HEK293 (cell line): Measurements from ENCODE around the gene PLD4.

Source experiments
- CTCF ChIA-PET: fragments of 350-600 bp; formaldehyde crosslinking; extraction: SDS; loops from one replicate; lab custom pipeline; 2021; ENCODE audit warnings: antibody characterized with exemption; lab: Yijun Ruan, JAX
- POLR2A ChIA-PET: fragments of 300-600 bp; formaldehyde crosslinking; extraction: SDS; loops from one replicate; lab custom pipeline; 2020; ENCODE audit warnings: antibody characterized with exemption, inconsistent platforms; lab: Yijun Ruan, JAX
- H3K27ac ChIP-seq: fragments of 200-500 bp; sonication (Bioruptor generic); 2 replicates; pipeline ENCODE4 v1.5.1; 2014; ENCODE audit warnings: low read depth, low read length, control low read depth, inconsistent platforms; ENCODE audit errors: extremely low read depth
- H3K36me3 ChIP-seq, 2 experiments: fragments of 200-500 bp in 1 of 2; sonication (Bioruptor generic) in 1 of 2; 1 replicate in 1 of 2; 2 replicates in 1 of 2; pipeline ENCODE4 v1.5.1; 2014 to 2017; ENCODE audit warnings: inconsistent platforms in 2 of 2, low read length in 2 of 2; ENCODE audit not compliant: control insufficient read depth in 2 of 2, insufficient read depth in 1 of 2
- H3K4me1 ChIP-seq: fragments of 200-500 bp; sonication (Bioruptor generic); 2 replicates; pipeline ENCODE4 v1.5.1; 2014; ENCODE audit warnings: mild to moderate bottlenecking, low read length, inconsistent platforms; ENCODE audit not compliant: control insufficient read depth, insufficient read depth
- H3K4me3 ChIP-seq: 2 replicates; pipeline ENCODE4 v1.5.1; 2011; ENCODE audit warnings: low read depth, mild to moderate bottlenecking, control low read depth, low read length, moderate library complexity
- H3K9me3 ChIP-seq: fragments of 200-500 bp; sonication (Bioruptor generic); 2 replicates; pipeline ENCODE4 v1.5.1; 2014; ENCODE audit warnings: low read depth, low read length, inconsistent platforms; ENCODE audit not compliant: control insufficient read depth, insufficient read depth
- CTCF ChIP-seq: fragments of 450-650 bp; formaldehyde crosslinking; IDR thresholded peaks from 2 replicates; pipeline ENCODE4 v1.5.1; 2016; ENCODE audit warnings: missing biosample characterization, missing genetic modification characterization
- GLIS2 ChIP-seq: fragments of 450-650 bp; formaldehyde crosslinking; IDR thresholded peaks from 2 replicates; pipeline ENCODE4 v1.5.1; 2016; ENCODE audit warnings: missing biosample characterization, missing genetic modification characterization
- KLF1 ChIP-seq: fragments of 450-650 bp; formaldehyde crosslinking; IDR thresholded peaks from 2 replicates; pipeline ENCODE4 v1.5.1; 2016; ENCODE audit warnings: missing biosample characterization, missing genetic modification characterization
- KLF9 ChIP-seq: fragments of 450-650 bp; formaldehyde crosslinking; IDR thresholded peaks from 2 replicates; pipeline ENCODE4 v1.5.1; 2016; ENCODE audit warnings: missing biosample characterization, missing genetic modification characterization, low read depth
- MEIS1 ChIP-seq: sonication (generic); formaldehyde crosslinking; IDR thresholded peaks from 2 replicates; pipeline ENCODE4 v1.8.1; 2022; ENCODE audit warnings: missing genetic modification reagents, mild to moderate bottlenecking, borderline replicate concordance
- MZF1 ChIP-seq: fragments of 450-650 bp; formaldehyde crosslinking; IDR thresholded peaks from 2 replicates; pipeline ENCODE4 v1.5.1; 2017; ENCODE audit warnings: missing biosample characterization, missing genetic modification characterization, borderline replicate concordance
- SCRT1 ChIP-seq: fragments of 450-650 bp; formaldehyde crosslinking; IDR thresholded peaks from 2 replicates; pipeline ENCODE4 v1.5.1; 2016; ENCODE audit warnings: missing biosample characterization, missing genetic modification characterization, borderline replicate concordance
- SP3 ChIP-seq: fragments of 450-650 bp; formaldehyde crosslinking; IDR thresholded peaks from 2 replicates; pipeline ENCODE4 v1.5.1; 2016; ENCODE audit warnings: missing biosample characterization, missing genetic modification characterization
- WT1 ChIP-seq: fragments of 450-650 bp; formaldehyde crosslinking; IDR thresholded peaks from 2 replicates; pipeline ENCODE4 v1.5.1; 2016; ENCODE audit warnings: missing biosample characterization, missing genetic modification characterization
- ZBTB10 ChIP-seq: fragments of 450-650 bp; formaldehyde crosslinking; IDR thresholded peaks from 2 replicates; pipeline ENCODE4 v1.5.1; 2016; ENCODE audit warnings: missing biosample characterization, missing genetic modification characterization
- ZBTB11 ChIP-seq: fragments of 450-650 bp; formaldehyde crosslinking; conservative IDR thresholded peaks from 2 replicates; pipeline ENCODE4 v1.5.1; 2016; ENCODE audit warnings: low read depth, missing biosample characterization, missing genetic modification characterization
- ZFP3 ChIP-seq: fragments of 450-650 bp; formaldehyde crosslinking; IDR thresholded peaks from 2 replicates; pipeline ENCODE4 v1.5.1; 2016; ENCODE audit warnings: low read depth, missing biosample characterization, missing genetic modification characterization
- ZNF10 ChIP-seq: fragments of 450-650 bp; formaldehyde crosslinking; IDR thresholded peaks from 2 replicates; pipeline ENCODE4 v1.5.1; 2017; ENCODE audit warnings: missing biosample characterization, missing genetic modification characterization
- ZNF324 ChIP-seq: fragments of 450-650 bp; formaldehyde crosslinking; IDR thresholded peaks from 2 replicates; pipeline ENCODE4 v1.5.1; 2016; ENCODE audit warnings: missing biosample characterization, missing genetic modification characterization
- ZNF335 ChIP-seq: fragments of 450-650 bp; formaldehyde crosslinking; conservative IDR thresholded peaks from 2 replicates; pipeline ENCODE4 v1.5.1; 2016; ENCODE audit warnings: missing biosample characterization, missing genetic modification characterization
- ZNF350 ChIP-seq: fragments of 450-650 bp; formaldehyde crosslinking; IDR thresholded peaks from 2 replicates; pipeline ENCODE4 v1.5.0; 2017; ENCODE audit warnings: missing biosample characterization, mild to moderate bottlenecking, missing genetic modification characterization
- ZNF362 ChIP-seq: fragments of 450-650 bp; formaldehyde crosslinking; IDR thresholded peaks from 2 replicates; pipeline ENCODE4 v1.5.1; 2016; ENCODE audit warnings: missing biosample characterization, missing genetic modification characterization
- ZNF404 ChIP-seq: fragments of 450-650 bp; formaldehyde crosslinking; IDR thresholded peaks from 2 replicates; pipeline ENCODE4 v1.5.1; 2017; ENCODE audit warnings: missing biosample characterization, missing genetic modification characterization
- ZNF473 ChIP-seq: fragments of 450-650 bp; formaldehyde crosslinking; IDR thresholded peaks from 2 replicates; pipeline ENCODE4 v1.5.1; 2017; ENCODE audit warnings: missing biosample characterization, missing genetic modification characterization
- ZNF561 ChIP-seq: fragments of 450-650 bp; IDR thresholded peaks from 2 replicates; pipeline ENCODE4 v1.5.1; 2018; ENCODE audit warnings: missing biosample characterization, missing genetic modification characterization, borderline replicate concordance
- ZNF660 ChIP-seq: fragments of 450-650 bp; IDR thresholded peaks from 2 replicates; pipeline ENCODE4 v1.5.1; 2018; ENCODE audit warnings: missing biosample characterization, mild to moderate bottlenecking, missing genetic modification characterization
- ZNF785 ChIP-seq: fragments of 450-650 bp; formaldehyde crosslinking; IDR thresholded peaks from 2 replicates; pipeline ENCODE4 v1.5.1; 2016; ENCODE audit warnings: missing biosample characterization, missing genetic modification characterization
- ZSCAN23 ChIP-seq: fragments of 450-650 bp; formaldehyde crosslinking; IDR thresholded peaks from 2 replicates; pipeline ENCODE4 v1.5.1; 2016; ENCODE audit warnings: missing biosample characterization, missing genetic modification characterization

The PLD4 gene

GRCh38 chr14:104964546-104964945 is 39.9 kb downstream of the PLD4 start:
- H3K4me3 ChIP-seq: no peak overlapping the region
- H3K27ac ChIP-seq: no peak overlapping the region
- peaks cover 9% of the 10 kb centered on the region for H3K4me1 ChIP-seq
- POLR2A ChIA-PET: no interaction called here
- CTCF ChIA-PET: interaction anchor here (1.9 kb wide), 1 partner anchor 11 kb away, joined by 9 read pairs; no protein-coding TSS in a partner anchor
- no peaks in the 10 kb centered on the region for H3K36me3 ChIP-seq
- H3K9me3 ChIP-seq: no peaks in the 10 kb centered on the region
- no peak for TF ChIP-seq ZNF404 (tag by site-specific recombination)
- no peak for TF ChIP-seq KLF9 (tag by site-specific recombination)
- TF ChIP-seq ZNF473 (tag by site-specific recombination): no peak
- no peak for TF ChIP-seq MEIS1
- no peak for TF ChIP-seq ZBTB11
- TF ChIP-seq ZNF350 (tag by site-specific recombination): no peak
- no peak for TF ChIP-seq MZF1 (tag by site-specific recombination)
- no peak for TF ChIP-seq ZNF561
- TF ChIP-seq ZNF362 (tag by site-specific recombination): no peak
- no peak for TF ChIP-seq WT1 (tag by site-specific recombination)
- TF ChIP-seq ZNF660 (tag by site-specific recombination): no peak
- TF ChIP-seq ZFP3 (tag by site-specific recombination): no peak
- TF ChIP-seq KLF1 (tag by site-specific recombination): no peak
- no peak for TF ChIP-seq ZNF785 (tag by site-specific recombination)
- TF ChIP-seq ZNF335 (tag by site-specific recombination): no peak
- no peak for TF ChIP-seq ZNF10 (tag by site-specific recombination)
- TF ChIP-seq, all 188 proteins: peak for 0

- Histone ChIP-seq H3K36me3 (no peaks in the 10 kb centered on the region), H3K4me3 (no peak overlapping the region), H3K27ac (no peak overlapping the region), H3K4me1 (peaks cover 9% of the 10 kb centered on the region)
- ChIA-PET POLR2A (no interaction called here), CTCF (interaction anchor here (1.0 to 1.9 kb wide), 2 partner anchors 10 to 81 kb away, joined by 3 to 9 read pairs; no protein-coding TSS in a partner anchor)
- no peak for TF ChIP-seq ZNF324 (tag by site-specific recombination)
- TF ChIP-seq, all 188 proteins: peak for 0
- H3K9me3 ChIP-seq: no peaks in the 10 kb centered on the region
These were observed 41.0 kb downstream of the PLD4 start for GRCh38 chr14:104965561-104966231.

- Histone ChIP-seq H3K36me3 (no peaks in the 10 kb centered on the region), H3K4me1 (peaks cover 9% of the 10 kb centered on the region), H3K4me3 (no peak overlapping the region), H3K9me3 (no peaks in the 10 kb centered on the region), H3K27ac (no peak overlapping the region)
- CTCF ChIA-PET: interaction anchor here (1.0 kb wide), 2 partner anchors 33 to 80 kb away, joined by 3 read pairs; no protein-coding TSS in a partner anchor
- POLR2A ChIA-PET: no interaction called here
- TF ChIP-seq GLIS2 (tag by site-specific recombination): peak; percentile 38; the same call in 1 of the 2 replicates
- no peak for TF ChIP-seq CTCF
- TF ChIP-seq SCRT1 (tag by site-specific recombination): no peak
- no peak for TF ChIP-seq SP3 (tag by site-specific recombination)
- TF ChIP-seq ZSCAN23: no peak
- peak; percentile 13; the same call in 1 of the 2 replicates for TF ChIP-seq ZBTB10 (tag by site-specific recombination)
These were observed 41.7 kb downstream of the PLD4 start for GRCh38 chr14:104966261-104966865.
